CD1c-positive myeloid dendritic cell (primary cell): ENCODE data around the gene CTU1.

Experiments used
- DNase-seq: peaks from one replicate; pipeline ENCODE4 v3.0.0-alpha.2; 2016; ENCODE audit errors: extremely low spot score

Gene CTU1

GRCh38 chr19:51082611-51083010 lies 25.6 kb downstream of the CTU1 start, which contains the start of gene KLK14:
KLK14 (minus strand) TSS chr19:51082887; CDS start chr19:51082614, 273 bp downstream.
- DNase-seq = no peak

- no peak for DNase-seq
Observed at GRCh38 chr19:51081476-51081875, 26.7 kb downstream of the CTU1 start.

- no peak for DNase-seq
Observed at GRCh38 chr19:51079481-51080110, 28.6 kb downstream of the CTU1 start.

GRCh38 chr19:51078731-51079130 lies 29.5 kb downstream of the CTU1 start:
- DNase-seq = no peak

- DNase-seq = no peak
Observed at GRCh38 chr19:51078104-51078503, 30.1 kb downstream of the CTU1 start.

- DNase-seq = no peak
Observed at GRCh38 chr19:51076631-51077213, 31.5 kb downstream of the CTU1 start.

- no peak for DNase-seq
Observed at GRCh38 chr19:51075998-51076397, 32.2 kb downstream of the CTU1 start.

GRCh38 chr19:51071095-51071405 lies 37.2 kb downstream of the CTU1 start:
- DNase-seq = no peak

GRCh38 chr19:51070334-51071094 lies 37.7 kb downstream of the CTU1 start:
- no peak for DNase-seq

- no peak for DNase-seq
Observed at GRCh38 chr19:51066393-51067186, 41.6 kb downstream of the CTU1 start.

GRCh38 chr19:51065221-51065960 lies 42.8 kb downstream of the CTU1 start:
- no peak for DNase-seq

GRCh38 chr19:51064534-51065220 lies 43.5 kb downstream of the CTU1 start, which contains the start of gene KLK13:
KLK13 (minus strand) TSS chr19:51065092; CDS start chr19:51065067, 25 bp downstream.
- DNase-seq = peak; percentile 10

- no peak for DNase-seq
Observed at GRCh38 chr19:51063664-51064063, 44.5 kb downstream of the CTU1 start.

GRCh38 chr19:51060973-51061372 lies 47.2 kb downstream of the CTU1 start:
- DNase-seq = no peak

- DNase-seq = no peak
Observed at GRCh38 chr19:51060336-51060735, 47.9 kb downstream of the CTU1 start.

- no peak for DNase-seq
Observed at GRCh38 chr19:51059715-51060114, 48.5 kb downstream of the CTU1 start.

- DNase-seq = no peak
Observed at GRCh38 chr19:51055866-51056265, 52.3 kb downstream of the CTU1 start.
